ENCODE results near the gene ZSWIM6. TPM values are rescaled to one million over a fixed set of nuclear protein-coding genes. Genes with fewer than 3 reads are reported as not detected.

The ZSWIM6 gene
- total RNA-seq, 6 experiments from 2014 or later, result 9.7 to 13.5 (median 11.7) TPM

DNA sequence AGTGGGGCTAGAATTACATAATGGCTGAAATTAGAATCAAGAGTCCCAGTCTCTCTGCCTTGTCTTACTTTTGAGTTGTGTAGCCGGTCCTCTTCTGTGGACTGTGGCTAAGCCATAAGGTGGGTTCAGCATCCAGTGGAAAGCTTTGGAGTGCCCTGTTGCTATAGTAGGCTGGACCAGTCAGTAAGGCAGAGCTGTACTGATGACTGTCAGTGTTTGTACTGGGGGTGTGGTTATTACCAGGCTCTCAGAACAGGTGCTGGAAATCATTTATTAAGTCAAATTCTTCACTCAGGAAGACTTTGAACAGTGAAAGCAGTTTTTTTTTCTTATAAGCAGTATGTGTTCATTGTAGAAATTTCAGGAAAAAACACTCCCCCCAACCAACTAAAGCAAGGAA, 129.4 kb downstream of the ZSWIM6 start:
- H3K4me3 Mint-ChIP-seq, result no peak overlapping the region
- H3K4me1 Mint-ChIP-seq (ENCODE audit: low read depth), result peaks cover 52% of the 10 kb centered on the region
- H3K9me3 Mint-ChIP-seq, result no peaks in the 10 kb centered on the region
- no peak overlapping the region for H3K27ac Mint-ChIP-seq
- no peaks in the 10 kb centered on the region for H3K27me3 Mint-ChIP-seq (ENCODE audit: insufficient read depth)
- DNase-seq, result no peak
- no peaks in the 10 kb centered on the region for H3K36me3 Mint-ChIP-seq (ENCODE audit: low read depth)
- TF ChIP-seq, protein P1, sequence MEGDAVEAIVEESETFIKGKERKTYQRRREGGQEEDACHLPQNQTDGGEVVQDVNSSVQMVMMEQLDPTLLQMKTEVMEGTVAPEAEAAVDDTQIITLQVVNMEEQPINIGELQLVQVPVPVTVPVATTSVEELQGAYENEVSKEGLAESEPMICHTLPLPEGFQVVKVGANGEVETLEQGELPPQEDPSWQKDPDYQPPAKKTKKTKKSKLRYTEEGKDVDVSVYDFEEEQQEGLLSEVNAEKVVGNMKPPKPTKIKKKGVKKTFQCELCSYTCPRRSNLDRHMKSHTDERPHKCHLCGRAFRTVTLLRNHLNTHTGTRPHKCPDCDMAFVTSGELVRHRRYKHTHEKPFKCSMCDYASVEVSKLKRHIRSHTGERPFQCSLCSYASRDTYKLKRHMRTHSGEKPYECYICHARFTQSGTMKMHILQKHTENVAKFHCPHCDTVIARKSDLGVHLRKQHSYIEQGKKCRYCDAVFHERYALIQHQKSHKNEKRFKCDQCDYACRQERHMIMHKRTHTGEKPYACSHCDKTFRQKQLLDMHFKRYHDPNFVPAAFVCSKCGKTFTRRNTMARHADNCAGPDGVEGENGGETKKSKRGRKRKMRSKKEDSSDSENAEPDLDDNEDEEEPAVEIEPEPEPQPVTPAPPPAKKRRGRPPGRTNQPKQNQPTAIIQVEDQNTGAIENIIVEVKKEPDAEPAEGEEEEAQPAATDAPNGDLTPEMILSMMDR (IDR thresholded peaks at IDR 0.05), result no peak

DNA sequence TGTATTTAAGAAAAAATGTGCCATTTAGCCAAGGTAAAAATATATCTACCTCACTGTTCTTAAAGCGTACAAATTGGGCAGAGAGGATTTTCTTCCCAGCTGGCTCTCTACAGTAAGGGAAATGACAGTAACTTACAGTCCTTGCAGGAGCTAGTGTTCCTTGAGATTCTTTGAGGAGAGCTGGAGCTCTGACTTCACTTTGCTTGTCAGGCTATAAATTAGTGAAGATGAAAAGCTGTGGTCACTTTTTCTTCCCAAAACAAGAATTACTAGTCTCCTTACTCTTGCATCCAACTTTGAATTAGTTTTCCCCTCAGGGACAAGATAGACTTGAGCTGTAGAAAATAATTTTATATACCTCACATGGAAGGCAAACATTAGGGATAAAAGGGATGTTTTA, 129.9 kb downstream of the ZSWIM6 start:
- peaks cover 57% of the 10 kb centered on the region for H3K4me1 Mint-ChIP-seq (ENCODE audit: low read depth)
- DNase-seq, result no peak
- no peak overlapping the region for H3K4me3 Mint-ChIP-seq
- no peaks in the 10 kb centered on the region for H3K36me3 Mint-ChIP-seq (ENCODE audit: low read depth)
- TF ChIP-seq, protein P1 (IDR thresholded peaks at IDR 0.05), result no peak
- no peak overlapping the region for H3K27ac Mint-ChIP-seq
- no peaks in the 10 kb centered on the region for H3K27me3 Mint-ChIP-seq (ENCODE audit: insufficient read depth)
- no peaks in the 10 kb centered on the region for H3K9me3 Mint-ChIP-seq

DNA sequence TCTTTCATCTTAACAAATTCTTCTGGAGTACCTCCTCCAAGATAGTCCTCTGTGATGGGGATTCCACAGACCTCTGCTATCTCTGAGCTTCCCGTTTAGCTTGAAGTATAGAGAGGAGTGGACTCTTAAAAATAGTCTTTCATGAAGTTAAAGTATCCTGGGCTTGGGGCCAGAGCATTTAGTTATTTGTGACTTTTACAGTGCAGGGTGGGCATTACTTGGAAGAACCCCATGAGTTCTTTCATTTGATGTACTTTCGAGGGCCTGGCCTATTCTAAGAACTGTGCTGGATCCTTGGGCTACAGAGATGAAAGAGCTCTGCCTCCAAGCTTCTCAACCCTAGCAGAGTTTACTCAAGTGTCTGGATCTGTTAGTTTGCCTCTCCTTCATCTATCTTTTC, 131.5 kb downstream of the ZSWIM6 start:
- Mint-ChIP-seq H3K27me3 (ENCODE audit: insufficient read depth) (no peaks in the 10 kb centered on the region), H3K36me3 (ENCODE audit: low read depth) (no peaks in the 10 kb centered on the region), H3K4me1 (ENCODE audit: low read depth) (peaks cover 73% of the 10 kb centered on the region), H3K27ac (no peak overlapping the region), H3K4me3 (no peak overlapping the region), H3K9me3 (no peaks in the 10 kb centered on the region)
- TF ChIP-seq, protein P1 (IDR thresholded peaks at IDR 0.05), result no peak
- no peak for DNase-seq

DNA sequence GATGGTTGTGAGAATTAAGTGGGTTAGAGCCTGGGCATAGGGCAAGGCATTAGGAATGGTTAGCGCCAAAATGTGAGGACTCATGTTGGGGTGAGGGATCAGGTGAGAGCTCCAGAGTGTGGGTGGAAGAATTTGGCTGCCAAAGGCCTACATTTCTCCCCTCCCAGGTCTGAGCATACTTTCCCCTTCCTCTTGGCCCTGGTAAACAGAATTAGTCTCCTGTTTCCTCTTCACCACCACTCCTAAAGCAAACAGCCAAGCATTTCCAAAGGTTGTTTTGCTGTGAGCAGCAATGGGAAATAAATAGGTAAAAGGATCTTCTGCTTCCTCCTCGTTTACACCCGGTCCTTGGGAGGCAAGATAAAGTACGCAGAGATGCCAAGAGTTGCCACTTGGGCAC, 132.5 kb downstream of the ZSWIM6 start:
- H3K4me3 Mint-ChIP-seq, result no peak overlapping the region
- H3K4me1 Mint-ChIP-seq (ENCODE audit: low read depth), result peaks cover 72% of the 10 kb centered on the region

DNA sequence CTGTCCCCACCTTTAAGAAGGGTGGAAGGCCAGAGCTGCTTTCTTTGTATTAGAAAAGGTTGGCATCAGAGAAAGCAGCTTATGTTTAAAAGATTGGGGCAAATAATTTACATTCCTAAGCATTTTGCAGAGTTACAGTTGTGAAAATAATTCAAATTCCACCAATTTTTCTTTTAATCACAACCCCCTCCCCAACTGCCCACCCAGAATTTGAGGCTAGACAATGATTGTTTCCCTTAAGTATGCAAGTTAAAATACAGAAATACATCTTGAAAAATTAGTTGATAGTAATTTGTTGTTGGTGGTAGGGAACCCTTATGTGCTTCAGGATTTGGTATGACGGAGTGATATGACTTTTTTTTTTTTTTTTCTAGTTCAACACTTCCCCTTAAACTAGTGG, 133.0 kb downstream of the ZSWIM6 start:
- Mint-ChIP-seq H3K4me3 (no peak overlapping the region), H3K27me3 (ENCODE audit: insufficient read depth) (no peaks in the 10 kb centered on the region), H3K27ac (no peak overlapping the region), H3K9me3 (no peaks in the 10 kb centered on the region), H3K36me3 (ENCODE audit: low read depth) (no peaks in the 10 kb centered on the region), H3K4me1 (ENCODE audit: low read depth) (peaks cover 67% of the 10 kb centered on the region)
- no peak for DNase-seq
- TF ChIP-seq, protein P1 (IDR thresholded peaks at IDR 0.05), result no peak

More for the DNA sequence above, 132.5 kb downstream of the ZSWIM6 start:
- TF ChIP-seq, protein P1 (IDR thresholded peaks at IDR 0.05), result no peak
- Mint-ChIP-seq H3K36me3 (ENCODE audit: low read depth) (no peaks in the 10 kb centered on the region), H3K27me3 (ENCODE audit: insufficient read depth) (no peaks in the 10 kb centered on the region), H3K27ac (no peak overlapping the region), H3K9me3 (no peaks in the 10 kb centered on the region)
- DNase-seq, result no peak

DNA sequence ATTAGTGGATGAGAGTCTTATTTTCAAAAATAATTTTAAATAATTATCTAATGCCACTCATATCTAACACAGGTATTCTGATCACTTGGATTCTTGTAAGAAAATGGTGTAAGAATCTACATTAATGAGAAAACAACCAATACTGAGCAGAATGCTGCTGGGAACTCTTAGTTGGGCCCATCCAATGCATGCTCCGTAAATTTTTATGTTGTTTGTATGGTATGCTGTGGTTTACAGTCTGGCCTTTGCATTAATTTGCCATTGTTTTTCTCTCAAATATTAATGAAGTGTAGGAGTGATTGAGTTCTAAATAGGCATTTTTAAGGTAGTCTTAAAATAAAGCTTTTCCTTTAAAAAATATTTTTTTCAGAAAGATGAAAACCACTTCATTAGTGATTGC, 133.4 kb downstream of the ZSWIM6 start:
- Mint-ChIP-seq H3K36me3 (ENCODE audit: low read depth) (no peaks in the 10 kb centered on the region), H3K27me3 (ENCODE audit: insufficient read depth) (no peaks in the 10 kb centered on the region), H3K9me3 (no peaks in the 10 kb centered on the region), H3K27ac (no peak overlapping the region), H3K4me1 (ENCODE audit: low read depth) (peaks cover 62% of the 10 kb centered on the region), H3K4me3 (no peak overlapping the region)
- no peak for DNase-seq
- TF ChIP-seq, protein P1 (IDR thresholded peaks at IDR 0.05), result no peak
